22Rv1 (cell line): ENCODE measurements around the gene RNF220.
"Not testable (repeated sequence)": the region's sequence is repeated elsewhere in the genome, so short reads cannot be mapped to it uniquely, and the experiment has no call there.

Experiments
- H3K27ac ChIP-seq: fragments of 450-650 bp; 2 replicates; pipeline ENCODE4 v1.5.1; 2017
- ZFX ChIP-seq: fragments of 450-650 bp; IDR thresholded peaks from 2 replicates; pipeline ENCODE4 v1.6.1; 2017; ENCODE audit warnings: antibody characterized with exemption, borderline replicate concordance
- TF ChIP-seq, protein P1 (sequence below): fragments of 450-650 bp; IDR thresholded peaks from 2 replicates; pipeline ENCODE4 v1.5.1; 2017; ENCODE audit warnings: mild to moderate bottlenecking

The RNF220 gene

DNA sequence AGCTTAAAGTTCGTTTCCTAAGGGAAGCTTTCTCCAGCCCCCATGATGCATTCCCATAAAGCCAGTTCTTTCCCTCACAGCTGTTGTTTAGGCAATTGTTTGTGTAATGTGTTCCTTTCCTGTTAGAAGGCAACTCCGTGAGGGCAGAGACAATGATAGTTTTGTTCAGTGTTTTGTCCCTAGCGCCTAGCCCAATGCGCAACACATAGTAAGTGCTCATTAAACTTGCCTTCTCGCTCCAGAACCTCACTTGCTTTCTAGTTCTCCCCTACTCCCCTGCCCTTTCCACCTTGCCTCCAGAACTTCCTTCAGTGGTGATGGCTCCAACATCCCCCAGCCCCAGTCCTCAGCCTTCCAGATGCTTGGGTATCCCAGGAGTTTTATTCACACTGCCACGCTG, 153.8 kb downstream of the RNF220 start:
- H3K27ac ChIP-seq: no peak overlapping the region
- TF ChIP-seq ZFX: no peak
- TF ChIP-seq, protein P1, sequence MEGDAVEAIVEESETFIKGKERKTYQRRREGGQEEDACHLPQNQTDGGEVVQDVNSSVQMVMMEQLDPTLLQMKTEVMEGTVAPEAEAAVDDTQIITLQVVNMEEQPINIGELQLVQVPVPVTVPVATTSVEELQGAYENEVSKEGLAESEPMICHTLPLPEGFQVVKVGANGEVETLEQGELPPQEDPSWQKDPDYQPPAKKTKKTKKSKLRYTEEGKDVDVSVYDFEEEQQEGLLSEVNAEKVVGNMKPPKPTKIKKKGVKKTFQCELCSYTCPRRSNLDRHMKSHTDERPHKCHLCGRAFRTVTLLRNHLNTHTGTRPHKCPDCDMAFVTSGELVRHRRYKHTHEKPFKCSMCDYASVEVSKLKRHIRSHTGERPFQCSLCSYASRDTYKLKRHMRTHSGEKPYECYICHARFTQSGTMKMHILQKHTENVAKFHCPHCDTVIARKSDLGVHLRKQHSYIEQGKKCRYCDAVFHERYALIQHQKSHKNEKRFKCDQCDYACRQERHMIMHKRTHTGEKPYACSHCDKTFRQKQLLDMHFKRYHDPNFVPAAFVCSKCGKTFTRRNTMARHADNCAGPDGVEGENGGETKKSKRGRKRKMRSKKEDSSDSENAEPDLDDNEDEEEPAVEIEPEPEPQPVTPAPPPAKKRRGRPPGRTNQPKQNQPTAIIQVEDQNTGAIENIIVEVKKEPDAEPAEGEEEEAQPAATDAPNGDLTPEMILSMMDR: no peak

DNA sequence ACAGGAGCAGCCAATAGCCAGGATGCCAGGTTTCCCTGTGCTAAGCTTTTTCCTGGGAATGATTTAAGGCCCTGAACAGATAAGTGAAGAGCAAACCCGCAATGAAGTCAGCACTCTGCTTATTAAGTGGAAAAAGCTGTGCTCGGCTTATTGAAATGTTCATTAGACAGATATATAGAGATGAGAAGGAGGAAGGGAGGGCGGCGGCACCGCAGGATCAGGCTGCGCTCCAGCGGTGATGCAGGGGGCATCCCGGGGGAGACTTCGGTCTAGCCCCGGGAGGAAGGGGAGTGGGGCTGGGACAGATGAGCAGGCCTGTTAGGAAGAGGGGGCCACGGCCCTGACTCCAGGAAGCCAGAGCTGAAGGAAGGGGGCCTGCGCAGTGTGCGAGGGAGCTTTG, 154.3 kb downstream of the RNF220 start:
- TF ChIP-seq, protein P1: no peak
- no peak for TF ChIP-seq ZFX
- H3K27ac ChIP-seq: no peak overlapping the region

DNA sequence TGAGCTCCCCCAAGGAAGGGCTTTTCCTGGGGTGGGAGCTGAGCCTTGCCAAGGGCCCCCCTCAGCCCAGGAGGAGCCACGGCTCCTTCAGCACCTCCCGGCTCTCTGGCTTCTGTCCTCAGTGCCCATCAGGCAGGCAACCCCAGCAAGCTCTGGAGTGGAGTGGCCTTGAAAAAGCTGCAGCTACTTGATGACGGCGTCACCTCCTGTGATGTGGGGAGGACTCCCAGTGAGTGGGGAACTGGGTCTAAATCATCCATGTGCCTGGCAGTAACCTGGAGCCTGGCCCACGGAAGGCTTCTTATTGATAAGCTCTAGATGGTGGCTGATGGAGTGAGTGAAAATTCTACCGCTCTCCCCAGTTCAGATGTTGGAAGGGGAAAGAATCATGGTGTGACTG, 154.9 kb downstream of the RNF220 start:
- TF ChIP-seq, protein P1: no peak
- TF ChIP-seq ZFX: no peak
- no peak overlapping the region for H3K27ac ChIP-seq

DNA sequence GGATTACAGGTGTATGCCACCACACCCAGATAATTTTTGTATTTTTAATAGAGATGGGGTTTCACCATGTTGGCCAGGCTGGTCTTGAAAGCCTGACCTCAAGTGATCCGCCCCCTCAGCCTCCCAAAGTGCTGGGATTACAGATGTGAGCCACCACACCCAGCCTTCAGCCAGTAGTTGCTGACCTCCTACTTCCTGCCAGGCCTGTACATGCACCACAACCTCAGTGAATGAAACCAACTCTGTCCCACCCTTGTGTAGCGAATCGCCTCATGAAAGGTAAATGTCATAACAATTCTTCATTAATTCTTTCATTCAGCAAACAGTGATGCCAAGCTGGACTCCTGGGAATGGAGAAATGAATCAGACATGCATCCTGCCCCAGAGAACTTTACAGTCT, 155.6 kb downstream of the RNF220 start:
- not testable (repeated sequence) for H3K27ac ChIP-seq

DNA sequence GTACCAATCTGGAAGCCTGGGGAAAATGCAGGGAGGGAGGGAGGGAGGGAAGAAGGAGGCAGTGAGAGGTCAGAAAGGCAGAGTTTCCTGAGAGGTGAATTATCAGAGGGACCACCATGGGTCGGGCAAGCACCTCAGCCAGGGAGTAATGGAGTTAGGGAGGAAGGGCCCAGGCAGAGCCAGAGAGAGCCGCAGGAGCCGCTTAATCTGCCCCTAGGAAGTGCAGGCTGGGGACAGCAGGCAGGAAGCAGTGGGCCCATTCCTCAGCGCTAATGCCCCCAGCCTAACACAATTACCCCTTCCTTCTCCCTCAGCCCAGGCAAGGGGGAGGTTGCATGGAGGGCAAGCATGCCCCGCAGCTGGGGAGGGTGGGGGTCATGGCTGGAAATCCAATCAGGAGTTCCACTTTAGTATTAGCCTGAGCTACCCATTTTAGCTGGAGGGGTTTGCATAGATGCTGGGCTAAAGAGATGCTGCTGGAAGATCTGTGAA, 160.2 kb downstream of the RNF220 start:
- TF ChIP-seq ZFX: no peak
- TF ChIP-seq, protein P1: no peak
- no peak overlapping the region for H3K27ac ChIP-seq

DNA sequence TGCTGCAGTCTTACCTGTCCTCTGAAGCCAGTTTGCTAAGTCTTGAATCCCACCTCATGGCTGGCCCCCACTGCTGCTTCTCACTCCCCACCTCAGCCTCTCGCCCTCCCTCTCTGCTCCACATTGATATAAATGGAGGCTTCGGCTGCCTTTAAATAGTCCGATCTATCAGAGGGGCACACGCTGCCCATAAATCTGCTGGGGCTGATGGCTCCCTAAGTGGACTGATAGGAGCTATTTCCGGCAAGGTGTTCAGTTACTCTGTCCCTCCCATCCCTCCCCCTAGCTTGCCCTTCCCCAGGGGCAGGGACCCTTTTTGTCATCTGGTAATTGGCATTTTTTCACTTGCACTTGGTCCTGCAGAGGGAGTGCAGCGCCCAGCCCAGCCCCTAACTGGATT, 160.8 kb downstream of the RNF220 start:
- TF ChIP-seq, protein P1: no peak
- no peak for TF ChIP-seq ZFX

DNA sequence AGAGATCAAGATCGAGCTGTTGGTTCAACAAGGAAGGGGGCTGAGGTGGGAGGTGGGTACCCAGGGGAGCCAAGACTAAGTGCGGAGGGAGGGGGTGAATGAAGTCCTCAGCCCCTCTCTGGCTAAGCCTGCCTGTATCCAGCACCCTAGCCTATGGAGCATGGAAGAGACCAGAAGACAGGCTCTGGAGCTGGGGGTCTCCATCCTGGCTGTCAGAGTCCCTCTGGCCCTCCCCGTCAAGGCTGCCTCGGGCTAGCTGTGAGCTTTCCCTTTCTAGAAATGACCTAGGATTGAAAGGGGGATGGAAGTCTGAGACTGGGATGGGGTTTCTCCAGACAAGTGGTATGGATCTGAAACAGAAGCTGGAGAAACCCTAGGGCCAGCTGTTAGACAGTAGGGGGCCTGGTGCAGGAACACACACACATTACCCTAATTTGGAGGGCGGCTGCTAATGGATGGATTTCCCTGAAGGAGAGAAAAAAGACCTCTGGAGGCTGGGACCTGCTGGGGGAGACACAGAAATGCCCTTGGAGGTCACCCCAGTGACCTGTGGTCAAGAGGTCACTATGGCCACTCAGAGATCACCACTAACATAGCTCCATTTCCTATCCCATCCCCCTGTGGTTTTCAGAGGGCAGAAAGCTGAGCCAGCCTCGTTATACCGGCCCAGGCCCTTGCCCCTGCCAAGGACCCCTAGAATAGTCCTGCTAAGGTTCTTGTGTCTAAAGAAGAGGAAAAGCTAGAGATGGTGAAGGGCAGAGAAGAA, 161.4 kb downstream of the RNF220 start:
- TF ChIP-seq, protein P1: no peak
- no peak for TF ChIP-seq ZFX
- no peak overlapping the region for H3K27ac ChIP-seq

More for the DNA sequence above, 160.8 kb downstream of the RNF220 start:
- no peak overlapping the region for H3K27ac ChIP-seq
